OCI-LY3 (cell line): ENCODE measurements around the gene CC2D2A.
A peak's percentile ranks its signal among the peaks of the same experiment; 100 is the strongest.

ENCODE experiments used
- H2AFZ ChIP-seq: fragments of 200-600, 300-600 bp; shearing (Covaris generic); 2 replicates; pipeline ENCODE4 v1.6.0; 2014; ENCODE audit warnings: antibody characterized with exemption, low read depth, low read length
- H3K27ac ChIP-seq: fragments of 200-600, 300-600 bp; sonication (generic); 2 replicates; pipeline ENCODE4 v1.5.1; 2014; ENCODE audit warnings: mild to moderate bottlenecking, low read length, moderate library complexity, mixed read lengths
- H3K27me3 ChIP-seq: fragments of 200-600, 300-600 bp; sonication (generic); 2 replicates; pipeline ENCODE4 v1.6.1; 2014; ENCODE audit warnings: low read depth, low read length, mixed read lengths
- H3K36me3 ChIP-seq: fragments of 200-600, 300-600 bp; sonication (generic); replicated peaks from 2 replicates; pipeline ENCODE3; 2014; ENCODE audit warnings: low read depth, low read length, mixed read lengths
- H3K4me1 ChIP-seq: fragments of 300-600, 200-600 bp; sonication (generic); 2 replicates; pipeline ENCODE4 v1.6.1; 2014; ENCODE audit warnings: low read length, mixed read lengths
- H3K4me2 ChIP-seq: fragments of 200-600, 300-600 bp; sonication (generic); 2 replicates; pipeline ENCODE4 v1.6.1; 2014; ENCODE audit warnings: low read length, mixed read lengths
- H3K4me3 ChIP-seq: fragments of 300-600, 200-600 bp; sonication (generic); 2 replicates; pipeline ENCODE4 v1.5.1; 2014; ENCODE audit warnings: antibody characterized with exemption, mild to moderate bottlenecking, low read length, moderate library complexity
- H3K79me2 ChIP-seq: fragments of 300-600, 200-600 bp; shearing (Covaris generic); 2 replicates; pipeline ENCODE4 v1.6.1; 2014; ENCODE audit warnings: mild to moderate bottlenecking, low read length, mixed read lengths
- H3K9ac ChIP-seq: fragments of 300-600, 200-600 bp; shearing (Covaris generic); 2 replicates; pipeline ENCODE4 v1.6.0; 2014; ENCODE audit warnings: mild to moderate bottlenecking, low read length, moderate library complexity
- H3K9me3 ChIP-seq: fragments of 200-600, 300-600 bp; shearing (Covaris generic); 2 replicates; pipeline ENCODE4 v1.6.1; 2014; ENCODE audit warnings: low read length, mixed read lengths; ENCODE audit not compliant: insufficient read depth
- H4K20me1 ChIP-seq: fragments of 200-600, 300-600 bp; sonication (generic); 2 replicates; pipeline ENCODE4 v1.6.1; 2016; ENCODE audit warnings: low read length, mixed read lengths; ENCODE audit not compliant: insufficient read depth
- EZH2phosphoT487 ChIP-seq: fragments of 200-600 bp; shearing (Covaris generic); IDR thresholded peaks from 2 replicates; pipeline ENCODE4 v1.6.1; 2018; ENCODE audit warnings: antibody characterized with exemption, mixed run types, low read depth
- TF ChIP-seq, protein P1 (sequence below): fragments of 200-600, 300-600 bp; sonication (generic); IDR thresholded peaks from 2 replicates; pipeline ENCODE4 v1.5.1; 2014; ENCODE audit warnings: antibody characterized with exemption, low read length, low read depth

Gene CC2D2A

DNA sequence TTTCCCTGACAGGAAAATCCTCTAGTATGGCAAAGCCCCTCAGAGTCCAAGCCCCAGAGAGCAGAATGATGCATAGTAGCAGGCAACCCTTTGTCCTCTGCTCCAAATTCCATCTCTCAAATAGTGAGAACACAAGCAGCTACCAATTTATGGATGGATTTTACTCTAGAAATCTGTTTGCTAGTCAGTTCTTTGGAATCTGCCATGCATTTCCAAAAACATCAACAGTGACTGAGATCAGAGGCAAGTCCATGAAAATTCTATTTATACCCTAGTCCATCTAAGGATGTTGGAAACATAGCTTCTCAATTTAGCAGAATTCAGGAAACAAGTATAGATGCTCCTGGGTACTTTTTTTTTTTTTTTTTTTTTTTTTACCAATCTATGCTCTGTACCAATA is 10.0 kb upstream of the CC2D2A start:
- no peaks in the 10 kb centered on the region for H4K20me1 ChIP-seq
- H3K36me3 ChIP-seq, result no peaks in the 10 kb centered on the region
- H3K9ac ChIP-seq, result no peak overlapping the region
- H2AFZ ChIP-seq, result no peak overlapping the region
- H3K27me3 ChIP-seq, result peaks cover 37% of the 10 kb centered on the region
- no peak overlapping the region for H3K4me2 ChIP-seq
- no peak overlapping the region for H3K4me3 ChIP-seq
- no peak overlapping the region for H3K27ac ChIP-seq
- TF ChIP-seq EZH2phosphoT487, result no peak
- H3K4me1 ChIP-seq, result peaks cover 11% of the 10 kb centered on the region
- no peaks in the 10 kb centered on the region for H3K79me2 ChIP-seq
- no peaks in the 10 kb centered on the region for H3K9me3 ChIP-seq

DNA sequence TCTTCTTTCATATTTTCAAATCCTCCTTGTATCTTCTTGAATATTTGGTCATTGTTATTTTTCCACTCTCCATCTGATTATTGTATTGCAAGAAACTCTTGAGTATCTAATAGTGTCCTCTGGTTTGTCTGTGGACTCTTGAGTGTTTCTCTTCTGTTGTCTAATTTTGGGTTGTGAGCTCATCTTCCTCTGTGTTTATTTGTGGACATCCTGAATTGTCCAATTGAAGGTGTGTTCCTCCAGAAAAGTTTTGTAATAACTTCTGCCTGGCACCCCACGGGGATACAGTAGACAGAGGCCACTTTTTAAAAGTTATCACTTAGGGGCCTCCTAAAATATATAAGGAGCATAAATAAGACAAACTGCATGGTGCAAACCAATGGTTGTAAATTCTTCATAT is 3.1 kb upstream of the CC2D2A start:
- Histone ChIP-seq H3K9ac (no peak overlapping the region), H3K4me2 (no peak overlapping the region), H2AFZ (no peak overlapping the region), H3K4me3 (no peak overlapping the region), H3K9me3 (no peaks in the 10 kb centered on the region), H4K20me1 (no peaks in the 10 kb centered on the region), H3K27ac (no peak overlapping the region), H3K27me3 (peaks cover 11% of the 10 kb centered on the region), H3K36me3 (no peaks in the 10 kb centered on the region), H3K4me1 (peaks cover 13% of the 10 kb centered on the region), H3K79me2 (no peaks in the 10 kb centered on the region)
- no peak for TF ChIP-seq EZH2phosphoT487
- TF ChIP-seq, protein P1, sequence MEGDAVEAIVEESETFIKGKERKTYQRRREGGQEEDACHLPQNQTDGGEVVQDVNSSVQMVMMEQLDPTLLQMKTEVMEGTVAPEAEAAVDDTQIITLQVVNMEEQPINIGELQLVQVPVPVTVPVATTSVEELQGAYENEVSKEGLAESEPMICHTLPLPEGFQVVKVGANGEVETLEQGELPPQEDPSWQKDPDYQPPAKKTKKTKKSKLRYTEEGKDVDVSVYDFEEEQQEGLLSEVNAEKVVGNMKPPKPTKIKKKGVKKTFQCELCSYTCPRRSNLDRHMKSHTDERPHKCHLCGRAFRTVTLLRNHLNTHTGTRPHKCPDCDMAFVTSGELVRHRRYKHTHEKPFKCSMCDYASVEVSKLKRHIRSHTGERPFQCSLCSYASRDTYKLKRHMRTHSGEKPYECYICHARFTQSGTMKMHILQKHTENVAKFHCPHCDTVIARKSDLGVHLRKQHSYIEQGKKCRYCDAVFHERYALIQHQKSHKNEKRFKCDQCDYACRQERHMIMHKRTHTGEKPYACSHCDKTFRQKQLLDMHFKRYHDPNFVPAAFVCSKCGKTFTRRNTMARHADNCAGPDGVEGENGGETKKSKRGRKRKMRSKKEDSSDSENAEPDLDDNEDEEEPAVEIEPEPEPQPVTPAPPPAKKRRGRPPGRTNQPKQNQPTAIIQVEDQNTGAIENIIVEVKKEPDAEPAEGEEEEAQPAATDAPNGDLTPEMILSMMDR, result no peak

DNA sequence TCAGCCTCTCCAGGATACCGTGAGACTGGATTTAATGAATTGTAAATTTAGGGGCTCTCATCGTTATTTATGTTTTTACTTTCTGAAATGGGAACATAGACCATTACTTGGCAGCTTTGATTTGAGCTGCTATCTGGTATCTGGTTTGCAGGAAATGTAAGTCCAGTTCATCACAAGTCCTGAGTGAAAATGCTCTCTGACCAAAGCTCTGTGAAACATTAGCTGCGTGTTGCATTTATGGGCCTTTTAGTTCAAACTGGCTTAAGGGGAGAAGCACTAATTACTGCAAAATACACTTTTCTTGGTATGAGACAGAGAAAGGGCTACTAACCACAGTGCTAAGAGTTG is 420 bp downstream of the CC2D2A start:
- Histone ChIP-seq H3K4me2 (peak overlapping the region; percentile 22), H2AFZ (peak overlapping the region; percentile 5; the same call in 1 of the 2 replicates), H3K9me3 (no peaks in the 10 kb centered on the region), H3K36me3 (no peaks in the 10 kb centered on the region), H3K9ac (no peak overlapping the region), H3K79me2 (no peaks in the 10 kb centered on the region), H3K27me3 (no peaks in the 10 kb centered on the region), H3K4me1 (peaks cover 16% of the 10 kb centered on the region), H3K4me3 (no peak overlapping the region; the same call in 1 of the 2 replicates), H3K27ac (no peak overlapping the region), H4K20me1 (no peaks in the 10 kb centered on the region)
- TF ChIP-seq, protein P1, result no peak
- no peak for TF ChIP-seq EZH2phosphoT487

DNA sequence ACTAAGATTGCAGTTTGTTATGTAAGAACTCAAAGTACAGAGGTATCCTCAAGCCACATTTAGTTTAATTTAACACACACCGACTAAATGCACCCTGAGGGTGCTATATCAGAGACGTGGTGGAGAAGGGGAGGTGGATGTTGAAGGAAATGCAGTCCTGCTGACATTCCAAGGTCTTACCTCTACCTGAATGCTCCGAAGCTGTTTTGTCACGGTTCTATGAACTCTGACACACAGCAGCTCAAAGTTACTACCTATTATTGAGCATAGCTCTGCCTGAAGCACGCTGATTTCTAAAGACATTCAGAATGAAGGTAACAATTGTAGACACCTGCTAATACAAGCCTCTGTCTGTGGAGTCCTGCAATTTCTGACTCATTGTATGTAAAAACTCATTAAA is 6.7 kb downstream of the CC2D2A start:
- Histone ChIP-seq H3K36me3 (no peaks in the 10 kb centered on the region), H3K27me3 (no peaks in the 10 kb centered on the region), H3K27ac (no peak overlapping the region), H3K4me2 (no peak overlapping the region), H4K20me1 (no peaks in the 10 kb centered on the region), H3K4me3 (no peak overlapping the region), H2AFZ (no peak overlapping the region; the same call in 1 of the 2 replicates), H3K9me3 (no peaks in the 10 kb centered on the region), H3K4me1 (peaks cover 12% of the 10 kb centered on the region), H3K79me2 (no peaks in the 10 kb centered on the region), H3K9ac (no peak overlapping the region)
- no peak for TF ChIP-seq EZH2phosphoT487
- TF ChIP-seq, protein P1, result no peak

DNA sequence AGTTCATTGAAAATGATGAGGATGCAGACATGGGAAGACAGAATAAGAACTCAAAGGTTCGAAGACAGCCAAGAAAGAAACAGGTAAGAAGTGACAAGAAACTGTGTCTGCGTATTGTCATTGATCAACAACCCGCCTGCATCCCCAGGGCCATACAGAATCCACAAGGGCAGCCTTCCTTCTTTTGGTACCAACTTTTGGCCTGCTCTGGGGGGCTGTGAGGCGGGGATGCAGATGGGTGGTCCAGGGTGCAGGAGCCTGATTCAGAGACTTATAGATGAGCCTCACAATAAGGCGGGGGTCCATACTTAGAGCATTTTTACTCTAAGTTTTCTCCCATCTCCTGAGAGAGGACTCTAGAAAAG is 9.0 kb downstream of the CC2D2A start:
- TF ChIP-seq EZH2phosphoT487, result no peak
- TF ChIP-seq, protein P1, result no peak
- no peaks in the 10 kb centered on the region for H3K79me2 ChIP-seq
- 0 out of 2 replicates have a peak overlapping the region, but pooled peaks have one; percentile 4 for H2AFZ ChIP-seq
- H3K4me2 ChIP-seq, result peak overlapping the region; percentile 69; the same call in 1 of the 2 replicates
- H3K4me3 ChIP-seq, result no peak overlapping the region
- no peaks in the 10 kb centered on the region for H3K36me3 ChIP-seq
- no peaks in the 10 kb centered on the region for H4K20me1 ChIP-seq
- no peaks in the 10 kb centered on the region for H3K27me3 ChIP-seq
- H3K9me3 ChIP-seq, result no peaks in the 10 kb centered on the region
- no peak overlapping the region for H3K27ac ChIP-seq
- peaks cover 8% of the 10 kb centered on the region for H3K4me1 ChIP-seq
- no peak overlapping the region for H3K9ac ChIP-seq
